GM10266 (cell line): Measurements from ENCODE around the gene NCBP2.

Experiments
- DNase-seq: peaks from one replicate; pipeline ENCODE4 v3.0.0; 2012; ENCODE audit errors: extremely low spot score
- CTCF ChIP-seq: IDR thresholded peaks from 2 replicates; pipeline ENCODE4 v1.5.1; 2012; ENCODE audit warnings: mild to moderate bottlenecking, low read depth; ENCODE audit not compliant: control insufficient read depth, insufficient read depth; ENCODE audit errors: missing control alignments

The NCBP2 gene

GRCh38 chr3:196985954-196986885 lies 43.9 kb upstream of the NCBP2 start:
- no peak for DNase-seq
- no peak for TF ChIP-seq CTCF

GRCh38 chr3:196985298-196985697 lies 43.0 kb upstream of the NCBP2 start:
- TF ChIP-seq CTCF: no peak
- DNase-seq: no peak

GRCh38 chr3:196983186-196983585 lies 40.9 kb upstream of the NCBP2 start:
- no peak for TF ChIP-seq CTCF
- no peak for DNase-seq

DNA sequence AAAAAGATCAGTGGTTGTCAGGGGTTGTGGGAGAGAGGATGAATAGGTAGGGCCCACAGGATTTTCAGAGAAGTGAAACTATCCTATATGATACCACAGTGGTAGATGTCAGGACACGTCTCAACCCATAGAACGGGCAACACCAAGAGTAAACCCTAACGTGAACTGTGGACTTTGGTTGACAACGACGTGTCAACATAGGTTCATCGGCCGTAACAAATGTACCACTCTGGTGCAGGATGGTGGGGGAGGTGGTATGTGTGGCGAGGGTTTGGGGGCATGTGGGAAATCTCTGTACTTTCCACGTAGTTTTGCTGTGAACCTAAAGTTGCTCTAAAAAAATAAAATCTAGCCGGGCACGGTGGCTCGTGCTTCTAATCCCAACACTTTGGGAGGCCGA lies 39.3 kb upstream of the NCBP2 start:
- no peak for TF ChIP-seq CTCF
- DNase-seq: no peak

DNA sequence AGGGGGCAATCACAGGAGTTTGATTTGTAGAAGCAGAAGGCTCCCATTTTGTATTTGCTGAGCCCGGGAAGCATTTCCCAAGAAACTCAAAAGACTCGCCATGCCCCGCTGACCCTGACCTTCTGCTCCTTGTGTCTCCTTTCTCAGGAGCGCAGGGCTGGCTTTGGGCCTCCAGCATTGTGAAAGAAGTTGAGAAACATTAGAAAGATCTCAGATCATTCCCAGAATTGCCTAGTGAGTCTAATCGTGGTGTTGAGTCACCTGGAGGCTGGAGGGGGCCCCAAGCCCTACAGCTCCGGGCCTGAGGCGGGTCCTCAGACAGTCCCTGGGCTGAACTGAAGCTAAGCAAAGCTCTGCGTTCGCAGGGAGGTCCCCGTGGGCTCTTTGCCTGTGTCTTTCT lies 37.2 kb upstream of the NCBP2 start:
- TF ChIP-seq CTCF: no peak
- DNase-seq: no peak

DNA sequence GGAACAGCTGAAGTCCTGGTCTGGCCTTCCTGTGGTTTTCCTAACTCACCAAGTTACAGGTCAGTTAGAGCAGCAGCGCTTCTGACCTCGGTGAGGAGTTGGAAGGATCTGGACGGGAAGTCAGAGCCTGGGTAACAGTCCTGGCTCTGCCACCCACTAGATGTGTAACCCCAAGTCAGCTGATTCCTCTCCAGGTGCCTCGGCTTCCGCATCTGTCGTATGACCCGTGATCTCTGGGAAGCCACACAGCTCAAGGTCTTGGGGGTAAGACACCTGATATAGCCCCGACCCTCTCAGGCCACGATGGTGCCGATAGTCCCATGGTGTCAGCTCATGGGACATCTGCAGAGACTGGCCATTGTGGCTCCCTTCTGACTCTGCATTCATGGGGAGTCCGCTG lies 34.6 kb upstream of the NCBP2 start:
- no peak for DNase-seq
- TF ChIP-seq CTCF: no peak

DNA sequence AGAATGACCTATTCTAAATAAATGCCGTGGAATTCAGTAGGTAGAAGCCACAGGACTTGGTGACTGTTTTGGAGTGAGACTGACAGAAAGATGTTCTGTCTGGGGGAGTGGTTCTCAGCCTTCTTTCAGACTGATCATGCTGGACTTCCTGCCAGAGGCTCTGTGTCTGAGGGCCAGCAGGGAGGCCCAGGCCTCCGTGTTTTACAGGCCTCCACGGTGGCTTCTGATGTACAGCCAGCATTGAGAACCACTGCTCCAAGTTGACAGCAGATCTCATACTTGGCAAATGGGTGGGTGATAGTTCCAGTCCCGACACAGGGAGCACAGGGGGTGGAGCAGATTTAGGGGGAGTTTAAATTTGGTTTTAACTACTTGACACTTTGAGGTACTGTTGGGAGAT lies 33.0 kb upstream of the NCBP2 start:
- TF ChIP-seq CTCF: no peak
- DNase-seq: no peak
